ENCODE results near the gene GPC6. TPM values are rescaled to one million over a fixed set of nuclear protein-coding genes. Genes with fewer than 3 reads are reported as not detected.

The GPC6 gene
- total RNA-seq, 1 donor from 2014 or later = not detected

GRCh38 chr13:93765062-93765461, 538.5 kb downstream of the GPC6 start:
- intact Hi-C loops (cut with micrococcal nuclease) = no loop called here
- Mint-ChIP-seq H3K36me3 (ENCODE audit: low read depth) (no peaks in the 10 kb centered on the region), H3K4me1 (ENCODE audit: low read depth) (no peaks in the 10 kb centered on the region), H3K27me3 (ENCODE audit: insufficient read depth) (peaks cover 3% of the 10 kb centered on the region), H3K4me3 (no peak overlapping the region), H3K9me3 (no peaks in the 10 kb centered on the region), H3K27ac (no peak overlapping the region)
- no peak for DNase-seq (ENCODE audit: low spot score)

DNA sequence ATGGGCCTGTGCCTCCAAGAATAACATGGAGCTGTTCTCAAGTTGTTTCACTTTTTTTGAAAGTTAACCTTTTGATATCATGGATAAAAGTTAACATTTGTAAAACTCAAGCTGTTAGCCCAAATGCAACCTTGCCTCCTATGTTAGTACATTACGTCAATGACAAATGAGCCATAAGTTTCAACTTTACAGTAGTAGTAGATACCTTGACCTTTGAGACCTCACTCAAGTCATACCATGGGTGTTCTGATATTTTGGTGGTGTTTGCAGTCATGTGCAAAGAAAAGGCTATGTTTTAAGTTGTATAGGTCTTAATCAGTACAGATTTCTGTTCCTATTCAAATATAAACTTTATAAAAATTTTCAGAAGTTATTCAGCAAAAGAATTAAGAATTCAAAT, 539.2 kb downstream of the GPC6 start:
- H3K4me1 Mint-ChIP-seq (ENCODE audit: low read depth) = no peaks in the 10 kb centered on the region
- no peaks in the 10 kb centered on the region for H3K9me3 Mint-ChIP-seq
- H3K4me3 Mint-ChIP-seq = no peak overlapping the region
- intact Hi-C loops (cut with micrococcal nuclease) = no loop called here
- no peak overlapping the region for H3K27ac Mint-ChIP-seq
- DNase-seq (ENCODE audit: low spot score) = no peak
- H3K27me3 Mint-ChIP-seq (ENCODE audit: insufficient read depth) = peaks cover 3% of the 10 kb centered on the region
- no peaks in the 10 kb centered on the region for H3K36me3 Mint-ChIP-seq (ENCODE audit: low read depth)

- no peaks in the 10 kb centered on the region for H3K36me3 Mint-ChIP-seq (ENCODE audit: low read depth)
- H3K27ac Mint-ChIP-seq = no peak overlapping the region
- peaks cover 3% of the 10 kb centered on the region for H3K27me3 Mint-ChIP-seq (ENCODE audit: insufficient read depth)
- DNase-seq (ENCODE audit: low spot score) = no peak
- intact Hi-C loops (cut with micrococcal nuclease) = no loop called here
- H3K4me3 Mint-ChIP-seq = no peak overlapping the region
- H3K4me1 Mint-ChIP-seq (ENCODE audit: low read depth) = no peaks in the 10 kb centered on the region
- H3K9me3 Mint-ChIP-seq = no peaks in the 10 kb centered on the region
Measured at GRCh38 chr13:93766719-93767118, 540.1 kb downstream of the GPC6 start.

- Mint-ChIP-seq H3K27me3 (ENCODE audit: insufficient read depth) (no peaks in the 10 kb centered on the region), H3K4me3 (no peak overlapping the region), H3K36me3 (ENCODE audit: low read depth) (no peaks in the 10 kb centered on the region), H3K27ac (no peak overlapping the region), H3K9me3 (no peaks in the 10 kb centered on the region), H3K4me1 (ENCODE audit: low read depth) (no peaks in the 10 kb centered on the region)
- intact Hi-C loops (cut with micrococcal nuclease) = no loop called here
- DNase-seq (ENCODE audit: low spot score) = no peak
Measured at GRCh38 chr13:93767180-93767916, 540.7 kb downstream of the GPC6 start.

GRCh38 chr13:93767917-93768409, 541.4 kb downstream of the GPC6 start:
- intact Hi-C loops (cut with micrococcal nuclease) = no loop called here
- no peaks in the 10 kb centered on the region for H3K9me3 Mint-ChIP-seq
- H3K27ac Mint-ChIP-seq = no peak overlapping the region
- H3K4me3 Mint-ChIP-seq = no peak overlapping the region
- DNase-seq (ENCODE audit: low spot score) = no peak
- no peaks in the 10 kb centered on the region for H3K27me3 Mint-ChIP-seq (ENCODE audit: insufficient read depth)
- no peaks in the 10 kb centered on the region for H3K36me3 Mint-ChIP-seq (ENCODE audit: low read depth)
- no peaks in the 10 kb centered on the region for H3K4me1 Mint-ChIP-seq (ENCODE audit: low read depth)

DNA sequence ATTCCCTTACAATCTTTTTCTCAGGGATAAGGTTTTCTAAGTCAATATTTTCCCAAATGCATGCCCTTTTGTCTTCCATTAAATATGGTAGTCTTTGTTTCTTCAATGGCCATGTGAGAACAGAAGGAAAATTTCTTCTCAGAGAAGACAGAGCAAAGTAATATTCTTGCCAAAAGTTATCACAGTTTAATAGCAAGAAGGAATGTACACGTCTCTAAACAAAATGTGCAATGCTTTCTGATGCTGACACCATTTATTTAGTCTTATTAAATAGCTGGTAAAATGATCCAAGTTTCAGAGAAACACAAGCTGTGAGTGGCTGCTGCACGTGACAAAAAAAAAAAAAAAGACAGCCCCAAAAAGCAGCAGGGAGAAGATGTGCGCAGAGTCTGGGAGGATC, 542.5 kb downstream of the GPC6 start:
- Mint-ChIP-seq H3K27ac (no peak overlapping the region), H3K4me3 (no peak overlapping the region), H3K36me3 (ENCODE audit: low read depth) (no peaks in the 10 kb centered on the region), H3K27me3 (ENCODE audit: insufficient read depth) (no peaks in the 10 kb centered on the region), H3K9me3 (no peaks in the 10 kb centered on the region), H3K4me1 (ENCODE audit: low read depth) (no peaks in the 10 kb centered on the region)
- intact Hi-C loops (cut with micrococcal nuclease) = no loop called here
- DNase-seq (ENCODE audit: low spot score) = no peak

DNA sequence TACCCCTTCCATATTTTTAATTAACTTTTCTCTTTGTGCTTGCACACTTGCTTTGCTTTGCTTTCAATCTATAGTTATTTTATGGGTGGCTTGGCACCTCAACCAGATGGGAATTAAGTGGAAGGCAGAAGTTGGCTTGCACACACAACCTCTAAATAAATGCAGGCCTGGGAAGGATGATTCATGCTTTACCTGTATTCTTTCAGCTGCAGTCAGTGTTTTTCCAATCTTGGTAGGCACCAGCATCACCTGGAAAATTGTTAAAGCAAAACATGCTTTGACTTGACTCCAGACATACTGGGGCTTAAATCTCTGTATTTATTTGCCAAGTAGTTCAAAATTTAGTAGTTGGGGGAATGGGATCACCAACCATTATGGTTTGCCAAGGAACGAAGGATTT, 543.0 kb downstream of the GPC6 start:
- H3K36me3 Mint-ChIP-seq (ENCODE audit: low read depth) = no peaks in the 10 kb centered on the region
- H3K27ac Mint-ChIP-seq = no peak overlapping the region
- no peaks in the 10 kb centered on the region for H3K4me1 Mint-ChIP-seq (ENCODE audit: low read depth)
- no peak for DNase-seq (ENCODE audit: low spot score)
- H3K9me3 Mint-ChIP-seq = no peaks in the 10 kb centered on the region
- intact Hi-C loops (cut with micrococcal nuclease) = no loop called here
- no peaks in the 10 kb centered on the region for H3K27me3 Mint-ChIP-seq (ENCODE audit: insufficient read depth)
- H3K4me3 Mint-ChIP-seq = no peak overlapping the region

DNA sequence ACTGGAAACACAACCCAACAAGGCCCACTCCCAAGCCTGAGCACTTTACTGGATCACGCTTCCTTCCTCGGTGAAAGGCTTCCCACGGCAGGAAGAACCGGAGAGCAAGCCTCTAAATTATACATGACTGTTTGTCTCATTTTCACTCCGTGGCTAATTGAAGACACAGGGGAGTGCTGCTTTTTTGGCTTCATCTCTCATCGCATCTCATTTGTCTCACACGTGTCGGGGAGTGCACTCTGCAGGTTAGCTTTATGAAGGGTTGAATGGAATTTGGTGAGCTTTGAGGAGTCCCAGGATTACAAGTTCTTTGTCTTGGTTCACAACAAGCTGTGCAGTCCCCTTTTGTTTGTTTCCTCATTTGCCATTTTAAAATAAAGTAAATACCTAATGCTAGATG, 544.6 kb downstream of the GPC6 start:
- H3K9me3 Mint-ChIP-seq = no peaks in the 10 kb centered on the region
- intact Hi-C loops (cut with micrococcal nuclease) = no loop called here
- H3K4me3 Mint-ChIP-seq = no peak overlapping the region
- H3K4me1 Mint-ChIP-seq (ENCODE audit: low read depth) = no peaks in the 10 kb centered on the region
- no peak for DNase-seq (ENCODE audit: low spot score)
- no peaks in the 10 kb centered on the region for H3K36me3 Mint-ChIP-seq (ENCODE audit: low read depth)
- H3K27me3 Mint-ChIP-seq (ENCODE audit: insufficient read depth) = no peaks in the 10 kb centered on the region
- no peak overlapping the region for H3K27ac Mint-ChIP-seq

DNA sequence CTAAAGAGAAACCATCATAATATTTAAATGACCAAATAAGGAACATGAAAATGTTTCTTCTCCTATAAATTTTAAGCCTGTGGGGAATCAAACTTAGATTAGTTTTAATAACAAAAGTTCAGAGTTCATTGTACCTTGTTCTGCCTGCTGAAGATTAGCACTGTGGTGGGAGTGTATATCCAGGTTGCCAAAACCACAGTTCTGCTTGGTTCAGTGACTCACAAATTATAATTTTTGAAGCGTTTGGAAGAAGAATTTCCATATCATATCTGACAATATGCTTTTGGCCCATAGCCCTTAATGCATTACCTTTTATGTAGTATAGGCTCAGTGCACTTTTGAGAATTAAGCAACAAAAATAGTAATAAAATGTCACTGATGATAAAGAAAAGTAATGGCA, 545.2 kb downstream of the GPC6 start:
- no peak overlapping the region for H3K4me3 Mint-ChIP-seq
- no peak overlapping the region for H3K27ac Mint-ChIP-seq
- intact Hi-C loops (cut with micrococcal nuclease) = no loop called here
- no peaks in the 10 kb centered on the region for H3K27me3 Mint-ChIP-seq (ENCODE audit: insufficient read depth)
- no peaks in the 10 kb centered on the region for H3K36me3 Mint-ChIP-seq (ENCODE audit: low read depth)
- no peaks in the 10 kb centered on the region for H3K4me1 Mint-ChIP-seq (ENCODE audit: low read depth)
- H3K9me3 Mint-ChIP-seq = no peaks in the 10 kb centered on the region
- no peak for DNase-seq (ENCODE audit: low spot score)

GRCh38 chr13:93774506-93774905, 547.9 kb downstream of the GPC6 start:
- no peak overlapping the region for H3K4me3 Mint-ChIP-seq

DNA sequence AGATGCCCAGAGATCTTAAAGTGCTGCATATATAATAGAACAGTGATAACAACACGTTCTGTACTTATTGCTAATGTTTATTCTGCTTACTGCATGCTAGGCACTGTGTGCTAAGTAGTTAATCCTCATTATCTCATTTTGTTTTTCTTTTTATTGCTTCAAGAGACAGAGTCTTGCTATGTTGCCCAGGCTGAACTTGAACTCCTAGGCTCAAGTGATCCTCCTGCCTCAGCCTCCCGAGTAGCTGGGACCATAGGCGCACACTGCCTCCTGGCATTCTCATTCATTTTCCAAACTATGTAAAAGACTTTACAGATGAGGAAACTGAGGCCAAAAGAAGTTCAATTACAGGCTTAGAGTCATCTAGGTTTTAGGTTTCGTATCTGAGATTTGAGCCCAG, 548.4 kb downstream of the GPC6 start:
- intact Hi-C loops (cut with micrococcal nuclease) = no loop called here
- Mint-ChIP-seq H3K4me3 (no peak overlapping the region), H3K9me3 (no peaks in the 10 kb centered on the region), H3K27ac (no peak overlapping the region), H3K36me3 (ENCODE audit: low read depth) (no peaks in the 10 kb centered on the region), H3K27me3 (ENCODE audit: insufficient read depth) (no peaks in the 10 kb centered on the region), H3K4me1 (ENCODE audit: low read depth) (no peaks in the 10 kb centered on the region)
- DNase-seq (ENCODE audit: low spot score) = no peak

More at GRCh38 chr13:93774506-93774905, 547.9 kb downstream of the GPC6 start:
- Mint-ChIP-seq H3K27me3 (ENCODE audit: insufficient read depth) (no peaks in the 10 kb centered on the region), H3K9me3 (no peaks in the 10 kb centered on the region), H3K27ac (no peak overlapping the region), H3K4me1 (ENCODE audit: low read depth) (no peaks in the 10 kb centered on the region), H3K36me3 (ENCODE audit: low read depth) (no peaks in the 10 kb centered on the region)
- intact Hi-C loops (cut with micrococcal nuclease) = no loop called here
- DNase-seq (ENCODE audit: low spot score) = no peak

DNA sequence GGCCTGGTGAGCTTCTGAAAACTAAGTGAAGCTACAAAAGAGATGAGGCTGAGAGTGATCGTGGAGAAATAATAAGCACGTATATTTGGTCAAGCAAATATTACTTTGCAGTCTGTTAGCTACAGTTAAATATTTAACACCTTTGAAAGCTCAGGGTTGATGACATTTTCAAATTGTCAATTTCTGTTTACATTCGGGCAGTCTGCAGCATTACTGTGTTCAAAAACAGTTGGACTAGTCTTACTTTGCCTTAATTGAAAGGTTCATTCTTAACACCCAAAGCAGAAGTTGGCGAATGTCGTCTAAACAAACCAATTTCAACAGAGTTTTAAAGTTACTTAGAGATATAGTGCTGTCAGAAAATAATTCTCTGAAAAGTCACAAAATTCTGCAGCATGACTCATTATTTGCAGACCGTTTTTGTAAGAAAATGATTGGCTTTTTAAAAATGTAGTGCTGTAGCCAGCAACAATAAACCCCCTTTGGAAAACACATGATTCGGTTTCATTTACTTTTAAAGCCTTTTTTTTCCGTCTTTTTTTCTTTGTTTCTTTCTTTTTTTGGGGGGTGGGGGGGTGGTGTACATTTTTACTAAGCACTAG, 549.0 kb downstream of the GPC6 start:
- H3K27me3 Mint-ChIP-seq (ENCODE audit: insufficient read depth) = no peaks in the 10 kb centered on the region

GRCh38 chr13:93776936-93777335, 550.3 kb downstream of the GPC6 start:
- Mint-ChIP-seq H3K4me1 (ENCODE audit: low read depth) (no peaks in the 10 kb centered on the region), H3K27me3 (ENCODE audit: insufficient read depth) (no peaks in the 10 kb centered on the region), H3K9me3 (no peaks in the 10 kb centered on the region), H3K36me3 (ENCODE audit: low read depth) (no peaks in the 10 kb centered on the region), H3K4me3 (no peak overlapping the region), H3K27ac (no peak overlapping the region)
- intact Hi-C loops (cut with micrococcal nuclease) = no loop called here
- DNase-seq (ENCODE audit: low spot score) = no peak

More for the DNA sequence above, 549.0 kb downstream of the GPC6 start:
- no peaks in the 10 kb centered on the region for H3K36me3 Mint-ChIP-seq (ENCODE audit: low read depth)
- no peaks in the 10 kb centered on the region for H3K4me1 Mint-ChIP-seq (ENCODE audit: low read depth)
- no peak overlapping the region for H3K27ac Mint-ChIP-seq
- no peak for DNase-seq (ENCODE audit: low spot score)
- H3K4me3 Mint-ChIP-seq = no peak overlapping the region
- no peaks in the 10 kb centered on the region for H3K9me3 Mint-ChIP-seq
- intact Hi-C loops (cut with micrococcal nuclease) = no loop called here
